ENCODE measurements around the gene SDK1.

DNA sequence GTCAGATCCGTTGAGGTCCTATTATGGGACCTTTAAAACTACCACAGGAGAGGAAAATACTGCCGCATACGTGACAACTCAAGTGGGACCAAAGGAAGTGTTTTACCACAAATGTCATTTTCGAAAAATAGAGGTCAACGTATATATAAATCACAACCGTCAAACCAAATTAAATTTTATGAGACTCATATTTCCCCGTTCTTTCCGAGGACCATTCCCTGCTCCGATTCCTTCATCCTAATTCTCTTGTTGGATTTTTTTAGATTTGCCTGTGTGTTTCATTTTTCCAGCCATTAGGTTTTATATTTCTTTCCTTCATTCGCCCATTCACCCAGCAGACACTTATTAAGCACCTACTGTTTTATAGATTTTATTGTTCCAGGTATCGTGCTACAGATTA, 797.1 kb downstream of the SDK1 start:
- TF ChIP-seq POLR2A (IDR thresholded peaks at IDR 0.05; ENCODE audit: low read depth, low read length): no peak
- TF ChIP-seq, protein P1, sequence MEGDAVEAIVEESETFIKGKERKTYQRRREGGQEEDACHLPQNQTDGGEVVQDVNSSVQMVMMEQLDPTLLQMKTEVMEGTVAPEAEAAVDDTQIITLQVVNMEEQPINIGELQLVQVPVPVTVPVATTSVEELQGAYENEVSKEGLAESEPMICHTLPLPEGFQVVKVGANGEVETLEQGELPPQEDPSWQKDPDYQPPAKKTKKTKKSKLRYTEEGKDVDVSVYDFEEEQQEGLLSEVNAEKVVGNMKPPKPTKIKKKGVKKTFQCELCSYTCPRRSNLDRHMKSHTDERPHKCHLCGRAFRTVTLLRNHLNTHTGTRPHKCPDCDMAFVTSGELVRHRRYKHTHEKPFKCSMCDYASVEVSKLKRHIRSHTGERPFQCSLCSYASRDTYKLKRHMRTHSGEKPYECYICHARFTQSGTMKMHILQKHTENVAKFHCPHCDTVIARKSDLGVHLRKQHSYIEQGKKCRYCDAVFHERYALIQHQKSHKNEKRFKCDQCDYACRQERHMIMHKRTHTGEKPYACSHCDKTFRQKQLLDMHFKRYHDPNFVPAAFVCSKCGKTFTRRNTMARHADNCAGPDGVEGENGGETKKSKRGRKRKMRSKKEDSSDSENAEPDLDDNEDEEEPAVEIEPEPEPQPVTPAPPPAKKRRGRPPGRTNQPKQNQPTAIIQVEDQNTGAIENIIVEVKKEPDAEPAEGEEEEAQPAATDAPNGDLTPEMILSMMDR (IDR thresholded peaks at IDR 0.05; ENCODE audit: extremely low read depth in 1 of 2, insufficient read depth in 1 of 2, low read depth in 1 of 2, low read length in 2 of 2): no peak
- no peak for TF ChIP-seq EZH2 (IDR thresholded peaks at IDR 0.05; ENCODE audit: borderline replicate concordance, low read depth, low read length, severe bottlenecking)
- no peak for TF ChIP-seq POLR2AphosphoS5 (IDR thresholded peaks at IDR 0.05; ENCODE audit: insufficient read depth, low read depth, low read length)
- TF ChIP-seq, protein P2, sequence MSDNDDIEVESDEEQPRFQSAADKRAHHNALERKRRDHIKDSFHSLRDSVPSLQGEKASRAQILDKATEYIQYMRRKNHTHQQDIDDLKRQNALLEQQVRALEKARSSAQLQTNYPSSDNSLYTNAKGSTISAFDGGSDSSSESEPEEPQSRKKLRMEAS (IDR thresholded peaks at IDR 0.05; ENCODE audit: insufficient read depth, insufficient read length): no peak
- TF ChIP-seq JUN (IDR thresholded peaks at IDR 0.05; ENCODE audit: borderline replicate concordance, insufficient read depth, insufficient read length, low read depth): no peak

Measured in endothelial cell of umbilical vein (primary cell).